GM21423 (cell line): ENCODE data around the gene ZFP36L2.
A peak's percentile ranks its signal among the peaks of the same experiment; 100 is the strongest.

Experiments
- ATAC-seq: cut with Tn5 transposase; IDR thresholded peaks from one replicate; pipeline ENCODE4 v1.9.1; 2021; ENCODE audit warnings: mild to moderate bottlenecking, moderate library complexity; ENCODE audit not compliant: unreplicated experiment

ZFP36L2 gene

DNA sequence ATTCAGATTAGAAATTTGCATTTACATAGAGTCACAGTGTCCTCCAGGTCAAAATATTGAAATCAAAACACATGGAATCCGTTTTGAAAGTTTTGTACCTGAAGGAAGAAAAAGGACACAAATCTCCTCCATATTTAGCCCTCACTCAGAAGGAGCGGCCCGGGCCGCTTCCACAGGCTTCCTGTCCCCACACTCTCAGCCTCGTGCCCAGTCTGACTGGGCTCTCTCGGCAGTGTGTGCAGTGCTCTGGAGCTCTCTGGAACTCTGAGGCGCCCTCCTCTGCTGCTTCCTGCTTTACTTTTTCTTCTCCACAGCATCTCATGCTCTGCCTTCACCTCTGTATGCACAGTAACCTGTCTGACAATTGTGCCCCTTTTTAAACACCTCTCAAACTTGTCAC lies 22.2 kb upstream of the ZFP36L2 start:
- no peak for ATAC-seq

DNA sequence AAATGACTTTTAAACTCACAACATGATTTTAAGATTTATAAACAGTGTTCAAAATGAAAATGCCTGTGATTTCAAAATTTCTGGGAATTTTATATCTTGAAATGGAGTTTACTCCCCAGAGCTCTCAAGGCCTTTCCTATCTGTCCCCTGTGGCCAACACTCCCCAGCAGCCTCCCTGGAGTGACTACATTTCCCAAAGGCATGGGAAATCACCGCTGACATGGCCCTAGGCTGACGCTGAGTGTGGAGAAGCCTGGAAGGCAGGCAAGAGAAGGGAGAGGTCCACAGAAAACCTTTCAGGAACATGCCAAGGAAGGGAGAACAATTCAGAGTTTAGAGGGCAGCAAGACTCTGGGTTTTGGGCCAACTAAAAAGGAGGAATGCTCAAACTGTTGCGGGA lies 20.2 kb upstream of the ZFP36L2 start:
- no peak for ATAC-seq

GRCh38 chr2:43241558-43241957 lies 15.2 kb upstream of the ZFP36L2 start:
- ATAC-seq, result no peak

DNA sequence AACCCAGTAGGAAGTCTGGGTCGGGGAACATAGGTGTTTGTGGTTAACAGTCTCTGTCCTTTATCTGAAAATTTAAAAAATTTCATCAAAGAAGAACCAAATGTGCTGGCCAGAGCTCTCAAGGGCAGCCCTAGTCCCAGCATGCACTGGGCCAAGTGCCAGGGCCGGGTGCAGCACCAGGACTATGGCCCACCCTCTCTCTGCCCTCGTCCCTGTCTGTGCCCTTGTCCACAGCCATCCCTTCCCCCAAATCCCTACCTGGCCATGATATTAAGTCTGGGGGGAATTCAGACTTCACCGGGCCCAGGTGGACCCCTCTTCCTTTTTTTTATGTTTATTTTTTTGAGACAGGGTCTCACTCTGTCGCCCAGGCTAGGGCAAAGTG lies 14.4 kb upstream of the ZFP36L2 start:
- ATAC-seq, result no peak

GRCh38 chr2:43239981-43240765 lies 13.8 kb upstream of the ZFP36L2 start:
- peak; percentile 62 for ATAC-seq

DNA sequence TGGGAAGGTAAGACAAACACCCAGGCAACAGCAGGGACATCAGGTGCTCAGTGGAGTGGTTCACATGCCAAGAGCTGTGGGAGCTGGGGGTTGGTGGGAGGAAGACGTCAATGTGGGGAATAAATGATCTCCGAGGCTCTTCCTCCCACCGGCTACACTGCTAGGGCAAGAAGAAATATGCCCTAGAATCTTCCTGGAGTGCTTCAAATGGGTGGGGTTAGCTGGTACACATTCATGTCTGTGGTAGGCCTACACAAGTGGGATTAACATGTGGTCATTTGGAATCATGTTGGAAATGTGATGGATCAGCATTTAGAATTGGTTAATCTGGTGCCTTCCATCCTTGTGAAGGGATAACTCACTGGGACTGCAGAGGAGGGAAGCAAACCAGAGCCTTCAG lies 12.4 kb upstream of the ZFP36L2 start:
- no peak for ATAC-seq

DNA sequence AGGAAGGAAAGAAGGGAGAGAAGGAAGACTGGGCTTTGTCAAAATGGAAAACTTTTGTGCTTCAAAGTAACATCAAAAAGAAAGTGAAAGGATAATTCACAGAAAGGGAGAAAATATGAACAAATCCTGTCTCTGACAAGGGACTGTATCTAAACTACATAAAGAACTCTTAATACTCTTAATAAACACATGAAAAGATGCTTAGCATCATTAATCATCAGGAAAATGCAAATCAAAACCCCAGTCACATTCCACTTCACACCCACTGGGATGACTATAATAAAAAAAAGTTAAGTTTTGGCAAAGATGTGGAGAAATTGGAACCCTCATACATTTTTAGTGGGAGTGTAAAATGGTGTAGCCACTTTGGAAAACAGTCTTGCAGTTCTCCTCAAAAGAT lies 11.8 kb upstream of the ZFP36L2 start:
- ATAC-seq, result no peak

- no peak for ATAC-seq
Observed at GRCh38 chr2:43233218-43234212, 7.1 kb upstream of the ZFP36L2 start.

- ATAC-seq, result no peak
Observed at GRCh38 chr2:43230951-43231827, 4.8 kb upstream of the ZFP36L2 start.

DNA sequence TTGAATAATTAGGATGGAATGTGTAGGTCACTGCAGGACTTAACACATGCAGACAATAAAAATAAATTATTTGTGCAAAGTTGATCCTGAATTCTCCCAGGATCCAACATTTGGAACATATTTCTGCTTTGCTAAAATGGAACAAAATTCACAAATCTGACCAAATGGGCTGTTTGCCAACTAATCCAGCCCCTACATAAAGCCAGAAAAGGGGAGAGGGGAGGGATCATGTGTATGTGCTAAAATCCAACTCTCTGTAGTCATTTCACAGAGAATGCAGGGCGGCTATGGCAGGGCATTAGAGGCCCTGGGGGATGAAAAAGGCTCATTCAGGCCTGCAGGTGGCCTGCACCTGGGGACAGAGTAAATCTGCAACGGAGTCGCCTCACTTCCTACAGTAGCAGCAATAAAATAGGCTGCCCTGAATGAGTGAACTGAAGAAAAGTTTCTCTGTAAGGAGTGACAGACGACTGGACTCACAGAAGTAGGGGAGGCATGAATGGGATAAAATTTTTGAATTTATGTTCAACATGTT lies 4.0 kb upstream of the ZFP36L2 start:
- ATAC-seq, result no peak

DNA sequence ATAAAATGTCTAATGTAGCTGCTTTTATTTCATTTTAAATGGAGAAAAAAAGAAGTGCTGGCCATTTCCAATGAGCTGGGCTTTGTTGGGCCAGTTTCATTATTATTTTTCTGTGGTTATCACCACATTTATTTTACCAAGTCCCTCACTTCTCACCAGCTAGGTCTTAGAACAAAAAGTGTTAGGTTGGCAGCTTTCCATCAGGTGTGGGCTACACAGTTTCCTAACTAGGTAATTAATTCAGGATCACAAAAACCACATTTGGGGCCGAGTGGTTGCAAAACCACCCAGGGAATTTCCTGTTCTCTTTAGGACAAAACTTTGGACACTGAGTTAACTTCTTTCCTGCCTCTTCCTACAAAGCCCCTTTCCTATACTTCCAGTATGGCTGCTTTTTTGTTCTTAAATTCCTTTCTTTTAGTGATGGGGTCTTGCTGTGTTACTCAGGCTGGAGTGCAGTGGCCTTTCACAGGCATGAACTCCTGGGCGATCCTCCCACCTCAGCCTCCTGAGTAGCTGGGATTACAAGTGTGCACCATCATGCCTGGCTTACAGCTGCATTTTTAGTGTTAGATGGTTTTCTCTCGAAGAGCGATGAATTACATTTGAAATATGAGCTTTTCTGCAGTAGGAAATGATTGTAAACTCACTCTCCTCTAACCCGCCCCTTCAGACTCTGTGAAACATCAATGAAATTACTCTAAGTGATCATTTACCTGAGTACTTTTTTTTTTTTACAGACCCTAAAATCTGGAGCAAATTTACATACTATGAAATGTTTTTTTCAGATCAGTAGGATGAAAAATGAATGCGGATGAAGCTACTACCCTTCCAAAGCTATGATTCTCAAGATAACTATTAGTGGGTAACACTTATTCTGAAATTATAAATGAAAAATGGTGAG lies 2.6 kb upstream of the ZFP36L2 start:
- ATAC-seq, result no peak

GRCh38 chr2:43228321-43228751 lies 1.9 kb upstream of the ZFP36L2 start:
- no peak for ATAC-seq

DNA sequence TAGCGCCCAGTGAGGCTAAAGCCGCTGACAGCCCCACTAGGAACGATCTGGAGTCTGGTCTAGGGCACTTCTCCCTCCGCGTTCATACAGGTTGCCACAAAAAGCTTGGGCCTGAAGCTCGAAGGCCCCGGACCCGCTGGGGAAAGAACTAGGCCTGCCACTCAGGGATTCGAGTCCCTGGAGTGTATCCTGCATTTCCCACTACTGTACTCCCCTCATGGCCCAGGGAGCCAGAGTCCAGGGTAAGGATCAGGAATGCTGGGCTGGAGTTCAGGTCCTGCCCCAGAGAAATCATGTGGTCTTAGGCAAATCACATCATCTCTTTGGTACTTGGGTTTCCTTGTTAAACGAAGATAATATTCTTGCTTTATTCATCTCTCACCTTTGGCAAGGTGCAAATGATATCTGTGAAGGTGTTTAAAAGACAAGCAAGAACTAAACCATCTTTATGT lies 1.4 kb upstream of the ZFP36L2 start:
- no peak for ATAC-seq

DNA sequence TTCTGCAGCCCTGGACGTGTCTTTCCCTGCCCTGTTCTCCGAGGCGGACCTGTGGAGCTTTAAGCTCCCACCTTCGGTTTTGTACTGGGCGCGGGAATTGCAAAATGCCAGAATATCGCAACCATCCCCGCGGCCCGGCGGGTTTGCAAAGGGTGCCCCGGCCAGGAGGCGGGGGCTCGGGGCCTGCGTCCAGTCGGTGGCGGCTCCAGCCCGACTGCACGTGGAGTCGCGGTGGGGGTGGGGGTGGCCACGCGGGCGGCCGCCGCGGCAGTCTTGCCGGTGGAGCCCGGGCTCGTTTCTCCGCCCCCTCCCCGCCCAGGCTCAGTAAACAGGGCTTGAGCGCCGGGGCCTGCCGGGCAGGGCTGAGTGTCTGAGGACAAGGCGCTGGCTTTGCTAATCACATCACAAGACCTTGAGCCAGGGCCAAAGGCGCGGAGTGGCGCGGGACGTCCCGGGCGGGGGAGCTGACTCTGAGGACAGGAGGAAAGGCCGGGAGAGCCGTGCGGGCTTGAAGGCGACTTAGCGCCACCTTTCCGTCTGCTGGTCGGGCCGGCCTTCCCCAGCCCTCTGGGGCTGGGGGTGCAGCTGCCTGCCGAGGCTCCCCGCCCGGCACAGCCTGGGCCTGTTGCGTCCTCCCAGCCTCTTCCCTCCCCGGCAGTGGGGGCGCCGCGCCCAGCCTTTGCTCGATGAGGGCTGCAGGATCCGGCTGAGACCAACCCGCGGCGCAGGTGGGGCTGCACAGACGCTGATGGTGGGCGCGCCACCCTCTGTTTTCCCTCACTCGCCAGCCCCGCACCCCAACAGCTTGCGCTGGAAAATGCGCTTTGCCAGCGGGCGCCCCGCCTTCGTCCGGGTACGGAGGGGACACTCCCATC lies 786 bp upstream of the ZFP36L2 start:
- no peak for ATAC-seq

DNA sequence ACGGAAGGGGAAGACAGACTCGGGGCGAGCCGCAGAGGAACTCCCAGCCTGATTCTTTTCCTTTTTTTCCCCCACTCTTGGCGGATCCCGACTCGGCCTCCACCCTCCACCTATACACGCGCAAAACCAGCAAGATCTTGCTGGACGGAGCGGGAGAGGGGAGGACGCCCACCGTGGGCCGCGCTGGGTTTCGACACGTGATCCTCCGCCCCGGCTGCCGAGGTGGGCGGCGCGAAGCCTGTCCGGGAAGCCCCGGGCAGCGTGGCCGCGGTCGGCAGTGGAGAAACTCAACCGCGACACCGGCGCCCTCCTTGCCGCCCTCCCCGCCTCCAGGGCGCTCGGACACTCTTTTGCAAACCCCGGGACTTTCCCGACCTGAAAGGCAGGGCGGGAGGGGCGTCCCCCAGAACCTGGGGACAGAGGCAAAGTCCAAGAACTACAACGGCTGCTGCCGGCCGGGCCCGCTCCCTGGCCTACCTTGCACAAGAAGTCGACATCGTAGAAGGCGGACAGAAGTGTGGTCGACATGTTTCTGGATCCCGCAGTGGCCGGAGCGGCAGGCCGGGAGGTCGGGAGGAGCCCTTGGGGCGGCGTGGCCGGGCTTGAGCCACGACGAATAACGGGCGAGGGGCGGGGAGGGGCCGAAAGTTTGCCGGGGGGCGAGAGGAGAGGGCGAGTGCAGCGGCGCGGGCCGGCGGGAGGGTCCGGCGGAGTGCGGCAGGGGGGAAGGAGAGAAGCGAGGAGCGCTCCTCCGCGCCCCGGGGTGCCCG lies 433 bp downstream of the ZFP36L2 start:
- ATAC-seq, result peak; percentile 28

DNA sequence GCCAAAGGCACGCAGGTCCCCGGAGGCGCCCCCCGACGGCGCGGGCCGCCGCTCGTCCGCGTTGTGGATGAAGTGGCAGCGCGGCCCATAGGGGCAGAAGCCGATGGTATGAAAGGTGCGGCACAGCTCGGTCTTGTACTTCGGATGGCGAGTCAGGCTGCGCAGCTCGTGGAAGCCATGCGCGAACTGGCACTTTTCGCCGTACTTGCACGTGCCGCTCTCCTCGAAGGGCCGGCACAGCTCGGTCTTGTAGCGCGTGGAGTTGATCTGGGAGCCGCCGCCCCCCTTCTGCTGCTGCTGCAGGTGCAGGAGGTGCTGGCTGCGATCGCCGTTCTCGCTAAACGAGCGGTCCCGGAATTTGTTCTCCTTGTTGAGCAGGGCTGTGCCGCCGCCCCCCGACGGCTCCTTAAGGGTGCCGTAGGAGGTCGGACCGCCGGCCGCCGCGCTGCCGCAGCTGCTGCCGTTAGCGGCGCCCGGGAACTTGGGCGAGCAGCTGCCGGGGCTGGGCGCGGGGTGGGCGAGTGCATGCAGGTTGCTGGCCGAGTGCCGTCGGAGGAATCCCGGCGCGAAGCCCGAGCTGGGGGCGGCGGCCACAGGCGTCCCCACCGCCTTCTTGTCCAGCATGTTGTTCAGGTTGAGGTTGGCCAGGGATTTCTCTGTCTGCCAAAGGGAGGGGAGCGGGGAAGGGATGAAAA lies 1.2 kb downstream of the ZFP36L2 start:
- no peak for ATAC-seq

GRCh38 chr2:43224571-43225092 lies 1.8 kb downstream of the ZFP36L2 start:
- no peak for ATAC-seq
